GM18867 (cell line): ENCODE measurements around the gene IFRD2.
"Not testable (repeated sequence)": the region's sequence is repeated elsewhere in the genome, so short reads cannot be mapped to it uniquely, and the experiment has no call there.

ENCODE experiments used
- ATAC-seq: cut with Tn5 transposase; IDR thresholded peaks from one replicate; pipeline ENCODE4 v1.9.1; 2021; ENCODE audit warnings: mild to moderate bottlenecking, moderate library complexity; ENCODE audit not compliant: unreplicated experiment

The IFRD2 gene

GRCh38 chr3:50268703-50269451 is 23.4 kb downstream of the IFRD2 start, which contains the start of gene SEMA3B:
TSS of gene SEMA3B (plus strand) at chr3:50269147. CDS start at chr3:50269241, 94 bp downstream.
- no peak for ATAC-seq

DNA sequence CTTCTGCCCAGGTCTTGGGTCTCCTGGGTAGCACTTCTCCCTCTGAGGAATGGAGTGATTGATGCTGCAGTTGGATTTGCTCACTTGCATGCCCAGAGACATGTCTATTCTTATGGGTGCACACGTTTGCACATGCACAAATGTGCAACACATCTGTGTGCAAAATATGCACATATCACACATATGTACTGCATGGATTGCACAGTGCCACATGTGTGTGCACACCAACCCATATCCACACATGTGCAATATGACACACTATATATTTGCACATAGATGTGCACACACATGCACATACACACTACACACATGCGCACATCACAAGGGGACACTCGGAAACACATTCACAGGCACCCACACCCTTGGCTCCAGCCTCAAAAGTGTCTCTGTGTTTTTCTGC is 24.0 kb downstream of the IFRD2 start:
- ATAC-seq: no peak

DNA sequence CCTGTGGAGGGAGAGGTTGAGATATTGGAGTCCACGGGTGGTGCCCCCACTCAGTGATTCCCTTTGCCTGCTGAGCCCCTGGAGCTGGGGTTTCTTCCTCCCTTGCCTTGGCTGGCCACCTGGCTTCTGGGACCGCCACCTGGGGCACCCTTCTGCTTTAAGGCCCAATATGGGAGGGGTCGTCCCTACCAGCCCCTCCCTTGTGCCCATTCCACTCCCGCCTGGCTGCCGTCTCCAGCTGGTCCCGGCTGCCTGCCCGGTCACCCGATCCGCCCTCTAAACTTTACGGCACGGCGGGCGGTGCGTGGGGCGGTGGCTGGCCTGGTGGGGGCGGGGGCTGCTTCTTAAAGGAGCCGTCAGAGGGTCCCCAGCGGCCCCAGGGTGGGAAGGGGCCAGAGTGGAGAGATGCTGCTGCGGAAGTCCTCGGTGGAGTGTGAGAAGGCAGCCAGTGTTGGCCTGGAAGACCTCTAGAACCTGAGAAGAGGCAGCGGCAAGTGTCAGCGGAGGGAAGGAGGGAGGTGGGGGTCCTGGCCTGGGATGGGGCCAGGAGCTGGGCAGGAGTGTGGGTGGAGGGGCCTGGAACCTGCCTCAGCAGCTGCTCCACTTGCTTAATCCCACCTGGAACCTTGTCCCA is 24.8 kb downstream of the IFRD2 start:
- ATAC-seq: no peak

DNA sequence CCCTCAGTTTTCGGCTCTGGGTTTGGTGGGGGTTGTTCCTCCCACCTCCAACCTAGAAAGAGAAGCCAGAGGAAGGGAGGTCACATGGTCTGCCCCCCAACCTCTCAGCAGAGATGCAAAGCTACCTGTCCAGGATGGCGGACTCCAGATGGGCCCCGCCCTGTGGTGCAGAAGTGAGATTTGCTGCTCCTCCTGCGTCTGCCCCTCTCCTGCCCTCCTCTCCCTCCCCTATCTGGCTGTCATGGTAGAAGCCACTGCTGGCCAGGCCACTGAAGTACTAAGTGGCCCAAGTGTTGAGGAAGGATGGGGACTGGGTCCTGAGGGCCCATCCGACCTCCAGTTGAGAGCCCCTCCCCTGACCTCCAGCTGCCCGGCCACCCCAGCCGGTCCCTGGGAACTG is 25.4 kb downstream of the IFRD2 start:
- ATAC-seq: no peak

GRCh38 chr3:50266017-50266416 is 26.2 kb downstream of the IFRD2 start:
- ATAC-seq: no peak

DNA sequence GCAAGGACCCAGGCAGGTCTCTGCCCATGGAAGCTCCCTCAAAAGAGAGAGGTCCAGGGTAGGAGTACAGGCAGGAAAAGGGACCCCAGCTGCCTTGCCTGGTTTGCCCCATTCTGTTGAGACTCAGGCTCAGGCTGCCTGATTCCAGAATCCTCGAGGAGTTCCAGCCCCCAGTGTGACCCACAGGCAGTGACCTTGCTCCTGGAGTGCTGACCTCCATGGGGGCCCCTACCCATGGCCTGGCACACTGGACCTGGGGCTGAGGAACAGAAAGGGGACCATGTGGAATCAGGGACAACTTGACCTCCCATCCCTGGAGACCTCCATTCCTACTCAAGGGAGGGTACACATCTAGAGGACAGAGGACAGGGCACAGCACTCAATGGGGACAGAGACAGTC is 26.7 kb downstream of the IFRD2 start:
- ATAC-seq: no peak

DNA sequence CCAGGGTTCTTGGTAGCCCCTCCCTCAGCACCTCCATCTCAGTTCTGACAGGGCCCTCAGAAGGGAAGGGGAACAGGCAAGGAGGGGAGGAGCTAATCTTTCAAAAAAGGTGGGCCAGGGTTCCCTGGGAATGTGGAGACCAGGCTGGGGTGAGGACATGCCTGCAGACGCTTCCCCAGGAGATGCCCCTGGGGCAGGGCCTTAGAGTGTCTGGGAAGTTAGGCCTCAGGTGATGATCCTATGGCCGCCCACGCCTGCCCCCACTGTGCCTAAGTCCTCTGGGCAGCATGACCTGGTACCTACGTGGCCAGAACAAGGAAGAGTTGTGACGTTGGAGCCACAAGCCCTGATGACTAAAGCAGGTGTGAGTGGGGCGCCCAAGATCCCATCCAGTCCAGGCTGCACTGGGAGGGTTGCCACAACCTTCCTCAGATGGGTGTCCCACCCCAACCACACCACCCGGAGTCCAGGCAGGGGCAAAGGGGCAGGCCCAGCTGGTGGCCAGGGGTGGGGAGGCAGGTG is 27.2 kb downstream of the IFRD2 start:
- no peak for ATAC-seq

DNA sequence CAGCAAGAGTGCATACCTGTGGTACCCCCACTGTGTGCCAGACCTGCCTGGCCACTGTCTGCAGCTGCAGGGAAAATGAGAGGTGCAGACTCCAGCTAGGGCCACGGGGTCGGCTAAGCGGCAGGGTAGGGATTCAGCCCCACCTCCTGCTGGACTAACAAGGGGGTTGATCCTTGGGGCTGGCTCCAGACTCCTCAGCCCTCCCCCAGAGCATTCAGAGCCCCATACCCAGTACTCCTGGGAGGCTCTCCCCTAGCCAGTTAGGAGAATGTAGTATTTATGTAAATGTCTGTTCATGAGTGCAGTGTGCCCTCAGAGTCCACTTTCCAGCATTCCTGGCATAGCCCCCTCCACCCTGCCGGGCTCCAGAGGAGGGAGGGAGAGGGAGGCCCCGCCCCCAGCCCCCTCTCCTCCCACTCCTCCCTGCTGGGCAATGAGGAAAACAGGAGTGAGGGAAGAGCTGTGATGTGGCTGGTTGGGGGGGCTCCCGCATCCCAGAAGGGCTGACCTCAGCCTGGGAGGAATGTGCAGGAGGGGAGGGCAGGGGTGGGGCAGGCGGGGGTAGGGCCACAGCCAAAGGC is 27.8 kb downstream of the IFRD2 start:
- no peak for ATAC-seq

GRCh38 chr3:50263478-50264382 is 28.5 kb downstream of the IFRD2 start:
- ATAC-seq: no peak

DNA sequence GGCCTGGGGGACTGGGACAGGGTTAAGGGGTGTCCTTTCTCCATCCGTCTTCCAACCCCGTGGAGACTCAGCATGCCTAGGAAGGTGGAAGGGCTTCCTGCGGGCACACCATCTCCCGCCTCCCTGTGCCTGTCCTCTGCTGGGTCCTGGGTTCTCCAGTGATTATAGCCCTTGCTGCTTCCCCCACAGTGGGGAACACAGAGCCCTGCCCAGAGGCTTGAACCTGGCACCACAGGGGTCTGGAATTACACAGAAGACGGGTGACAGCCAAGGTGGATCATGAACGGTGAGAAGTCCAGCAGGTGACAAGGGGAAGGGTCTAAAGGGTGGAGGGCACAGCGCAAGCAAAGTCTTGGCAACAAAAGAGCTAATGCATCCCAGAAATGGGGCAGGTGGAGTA is 29.5 kb downstream of the IFRD2 start:
- ATAC-seq: no peak

GRCh38 chr3:50262200-50262599 is 30.0 kb downstream of the IFRD2 start:
- not testable (repeated sequence) for ATAC-seq

- no peak for ATAC-seq
Observed at GRCh38 chr3:50261505-50261904, 30.7 kb downstream of the IFRD2 start.

DNA sequence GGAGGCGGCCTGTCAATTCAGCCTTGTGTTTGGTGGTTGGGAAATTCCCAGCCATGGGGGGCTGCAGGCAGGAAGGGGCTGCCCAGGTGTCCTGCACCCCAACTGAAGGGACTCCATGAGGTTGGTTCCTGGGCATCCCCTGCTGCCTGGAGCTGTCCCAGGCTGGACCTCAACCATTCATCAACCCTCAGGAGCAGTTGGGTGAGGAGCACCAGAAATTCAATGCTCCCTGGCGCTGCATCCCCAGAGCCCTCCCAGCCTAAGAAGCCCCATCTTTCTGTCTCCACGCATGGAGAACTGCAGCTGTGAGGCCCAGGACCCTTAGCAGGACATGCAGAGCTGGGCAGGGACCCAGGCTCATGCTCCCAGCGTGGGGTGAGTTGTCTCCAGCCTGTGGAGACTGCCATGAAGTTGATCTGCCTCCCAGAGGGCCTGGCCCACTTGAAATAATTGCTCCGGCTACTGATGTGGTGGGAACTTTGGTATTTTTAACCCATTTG is 31.2 kb downstream of the IFRD2 start:
- no peak for ATAC-seq

DNA sequence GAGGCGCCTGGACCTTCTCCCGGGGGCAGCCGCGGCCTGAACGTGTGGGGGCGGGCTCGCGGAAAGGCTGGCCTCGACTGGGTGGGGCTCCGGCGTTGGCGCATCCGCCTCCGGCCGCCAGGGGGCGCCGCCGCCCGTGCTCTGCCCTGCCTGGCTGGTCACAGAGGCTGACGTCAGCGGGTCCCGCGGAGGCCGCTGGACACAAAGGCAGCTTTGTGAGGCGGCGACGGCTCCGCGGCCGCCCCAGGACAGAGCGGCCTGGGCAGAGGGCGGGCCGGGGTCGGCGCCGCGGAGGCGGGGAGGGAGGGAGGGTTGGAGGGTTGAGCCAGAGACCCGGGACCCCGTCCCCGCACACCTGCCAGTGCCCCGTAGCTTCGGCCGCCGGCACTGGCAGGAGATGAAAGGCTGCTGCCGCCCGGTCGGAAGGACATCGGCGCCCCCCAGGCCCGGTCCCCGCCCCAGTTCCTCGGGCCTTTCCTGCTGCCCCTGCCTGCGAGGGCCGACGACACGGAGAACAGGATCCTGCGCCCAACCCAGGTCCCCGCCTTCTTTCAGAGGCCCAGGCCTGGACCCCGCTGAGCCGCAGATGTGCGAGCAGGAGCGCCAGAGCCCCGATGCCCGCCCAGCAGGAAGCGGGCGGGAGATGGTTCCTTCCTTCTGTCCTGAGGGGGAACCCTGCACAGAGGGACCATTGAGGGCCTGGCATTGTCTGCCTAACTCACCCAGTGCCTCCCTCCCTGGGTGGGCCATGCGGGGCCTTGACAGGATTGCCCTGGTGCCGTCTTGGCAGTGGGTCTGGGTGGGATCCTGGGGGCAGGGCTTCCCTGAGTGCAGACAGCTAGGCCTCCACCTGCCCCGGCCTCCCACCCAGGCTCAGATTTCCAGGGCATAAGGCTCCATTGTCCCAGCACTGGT is 31.9 kb downstream of the IFRD2 start:
- ATAC-seq: peak; percentile 87

GRCh38 chr3:50259432-50260026 is 32.7 kb downstream of the IFRD2 start:
- peak; percentile 7 for ATAC-seq

DNA sequence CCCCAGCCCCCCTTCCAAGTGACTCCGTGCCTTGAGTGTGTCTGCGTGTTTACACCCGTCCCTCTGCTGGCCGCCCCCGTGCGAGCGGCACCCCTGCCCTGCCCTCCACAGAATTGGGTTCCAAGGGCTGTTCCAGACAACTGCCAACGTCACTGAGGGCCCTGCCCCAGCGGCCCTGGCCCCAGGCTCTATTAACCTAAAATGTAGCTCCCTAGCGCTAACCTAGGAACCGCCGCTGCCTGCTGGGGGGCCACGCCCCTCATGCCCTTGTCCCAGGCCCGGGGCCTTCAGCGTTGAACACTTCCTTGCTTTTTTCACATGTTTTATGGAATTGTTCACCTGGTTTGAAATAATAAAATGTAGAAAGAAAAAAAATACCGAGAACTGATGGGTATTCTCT is 33.2 kb downstream of the IFRD2 start:
- ATAC-seq: no peak

DNA sequence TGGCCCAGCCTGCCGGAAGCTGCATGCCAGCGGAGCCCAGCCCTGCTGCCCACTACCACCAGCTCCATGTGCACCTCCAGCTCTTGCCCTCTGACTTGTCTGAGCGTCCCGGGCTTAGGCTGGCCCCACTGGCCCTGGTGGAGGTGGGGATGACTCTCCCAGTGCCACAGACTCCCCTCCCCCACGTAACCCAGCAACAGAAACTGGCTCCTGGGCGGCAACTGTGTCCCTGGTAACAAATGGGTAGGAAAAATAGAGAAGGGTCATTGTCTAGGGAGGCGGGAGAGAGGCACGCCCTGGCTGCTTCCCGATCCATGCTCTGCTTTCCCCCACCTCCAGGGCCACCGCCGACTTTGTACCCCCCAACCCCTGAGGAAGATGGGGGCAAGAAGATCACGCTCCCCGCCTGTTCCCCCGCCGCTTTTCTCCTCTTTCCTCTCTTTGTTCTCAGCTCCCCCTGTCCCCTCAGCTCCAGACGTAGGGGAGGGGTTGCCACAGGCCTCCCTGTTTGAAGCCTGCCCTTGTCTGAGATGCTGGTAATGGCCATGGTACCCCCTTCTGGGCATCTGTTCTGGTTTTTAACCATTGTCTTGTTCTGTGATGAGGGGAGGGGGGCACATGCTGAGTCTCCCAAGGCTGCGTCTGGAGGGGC is 34.1 kb downstream of the IFRD2 start:
- ATAC-seq: no peak

GRCh38 chr3:50256978-50257890 is 35.0 kb downstream of the IFRD2 start:
- no peak for ATAC-seq
